CD14-positive monocyte (primary cell): ENCODE results near the gene BSND. TPM values are rescaled to one million over a fixed set of nuclear protein-coding genes. Genes with fewer than 3 reads are reported as not detected.

Source experiments
- DNase-seq, 3 donors: peaks; one replicate each; pipeline ENCODE4 v3.0.0-alpha.2; 2011 to 2022
- H2AFZ ChIP-seq: 2 replicates; pipeline ENCODE4 v1.6.0; 2012; ENCODE audit warnings: mild to moderate bottlenecking, low read depth, low read length, inconsistent platforms; ENCODE audit not compliant: insufficient read depth, poor library complexity, severe bottlenecking
- H3K27ac ChIP-seq, 2 donors: 1 replicate in 1 of 2; 2 replicates in 1 of 2; pipeline ENCODE4 v1.5.1; 2012 to 2013; ENCODE audit warnings: low read length in 2 of 2, control low read depth in 1 of 2, inconsistent platforms in 1 of 2, low read depth in 1 of 2, mild to moderate bottlenecking in 1 of 2
- H3K27me3 ChIP-seq, 2 donors: one replicate each; pipeline versions ENCODE4 v1.6.0 to v1.6.1; 2011 to 2013; ENCODE audit warnings: low read length in 2 of 2; ENCODE audit not compliant: control insufficient read depth in 2 of 2, insufficient read depth in 2 of 2
- H3K36me3 ChIP-seq, 2 donors: replicated peaks in 1 of 2; 1 replicate in 1 of 2; 2 replicates in 1 of 2; pipeline versions ENCODE4 v1.5.1 to v1.6.1; 2012 to 2013; ENCODE audit warnings: low read length in 2 of 2, control low read depth in 1 of 2, inconsistent platforms in 1 of 2, mild to moderate bottlenecking in 1 of 2; ENCODE audit not compliant: insufficient read depth in 2 of 2, control insufficient read depth in 1 of 2
- H3K4me1 ChIP-seq, 2 donors: 1 replicate in 1 of 2; 2 replicates in 1 of 2; pipeline versions ENCODE4 v1.5.1 to v1.6.1; 2012 to 2013; ENCODE audit warnings: low read length in 2 of 2, control low read depth in 1 of 2, inconsistent platforms in 1 of 2, mild to moderate bottlenecking in 1 of 2, moderate library complexity in 1 of 2; ENCODE audit not compliant: insufficient read depth in 2 of 2, control insufficient read depth in 1 of 2
- H3K4me2 ChIP-seq: replicated peaks from 2 replicates; pipeline ENCODE3; 2012; ENCODE audit warnings: low read length, moderate library complexity, mild to moderate bottlenecking; ENCODE audit not compliant: poor library complexity, severe bottlenecking; ENCODE audit errors: extremely low read depth
- H3K4me3 ChIP-seq, 3 experiments: fragments of 200-600 bp in 1 of 3; sonication (generic) in 1 of 3; replicated peaks in 1 of 3; 1 replicate in 2 of 3; 2 replicates in 1 of 3; pipeline ENCODE4 v1.5.1; 2011 to 2013; ENCODE audit warnings: low read length in 3 of 3, mild to moderate bottlenecking in 3 of 3, control low read depth in 2 of 3, low read depth in 2 of 3, inconsistent platforms in 1 of 3, moderate library complexity in 1 of 3
- H3K79me2 ChIP-seq: 2 replicates; pipeline ENCODE4 v1.6.0; 2012; ENCODE audit warnings: mild to moderate bottlenecking, control low read depth, inconsistent platforms, low read length, moderate library complexity; ENCODE audit not compliant: insufficient read depth
- H3K9ac ChIP-seq: 2 replicates; pipeline ENCODE4 v1.6.0; 2017; ENCODE audit warnings: low read length, mild to moderate bottlenecking; ENCODE audit not compliant: insufficient read depth, poor library complexity, severe bottlenecking
- H3K9me3 ChIP-seq, 2 donors: replicated peaks in 1 of 2; 1 replicate in 1 of 2; 2 replicates in 1 of 2; pipeline versions ENCODE4 v1.5.1 to v1.6.1; 2012 to 2013; ENCODE audit warnings: low read length in 2 of 2, control low read depth in 1 of 2; ENCODE audit not compliant: control insufficient read depth in 1 of 2, insufficient read depth in 1 of 2
- H4K20me1 ChIP-seq: 2 replicates; pipeline ENCODE4 v1.6.0; 2012; ENCODE audit warnings: mild to moderate bottlenecking, low read length, control low read depth, moderate library complexity; ENCODE audit not compliant: insufficient read depth
- H3K27ac Mint-ChIP-seq, 7 donors: one replicate each; pipeline ENCODE4 v1.8.0; 2020; ENCODE audit warnings: mild to moderate bottlenecking in 7 of 7, mixed read lengths in 7 of 7, moderate library complexity in 6 of 7, inconsistent platforms in 2 of 7
- H3K27me3 Mint-ChIP-seq, 3 donors: one replicate each; pipeline ENCODE4 v1.8.0; 2021 to 2022; ENCODE audit warnings: low read depth in 3 of 3, mild to moderate bottlenecking in 3 of 3, mixed read lengths in 3 of 3, moderate library complexity in 3 of 3, inconsistent platforms in 1 of 3
- H3K36me3 Mint-ChIP-seq, 2 donors: one replicate each; pipeline ENCODE4 v1.8.0; 2020; ENCODE audit warnings: mixed read lengths in 2 of 2, inconsistent platforms in 1 of 2, mild to moderate bottlenecking in 1 of 2
- H3K4me1 Mint-ChIP-seq: one replicate; pipeline ENCODE4 v1.8.0; 2020; ENCODE audit warnings: mild to moderate bottlenecking, mixed read lengths
- H3K4me3 Mint-ChIP-seq, 2 donors: one replicate each; pipeline ENCODE4 v1.8.0; 2020; ENCODE audit warnings: mild to moderate bottlenecking in 2 of 2, mixed read lengths in 2 of 2, moderate library complexity in 1 of 2
- H3K9me3 Mint-ChIP-seq, 7 donors: one replicate each; pipeline ENCODE4 v1.8.0; 2020 to 2022; ENCODE audit warnings: mixed read lengths in 7 of 7, mild to moderate bottlenecking in 6 of 7, moderate library complexity in 6 of 7, inconsistent platforms in 2 of 7
- CTCF ChIP-seq: fragments of 200-600 bp; IDR thresholded peaks from one replicate; pipeline ENCODE4 v1.8.0; 2022; ENCODE audit warnings: antibody characterized with exemption, mild to moderate bottlenecking
- WGBS: methylation state at CpG from one replicate; pipeline ENCODE4 v1.1.5; 2013; ENCODE audit warnings: missing lambda C conversion rate; ENCODE audit not compliant: insufficient coverage; 5-methylcytosine and 5-hydroxymethylcytosine counted together
- intact Hi-C, 2 donors: fragments of 100-400 bp; cut with micrococcal nuclease; formaldehyde crosslinking; loops; one replicate each; pipeline versions ENCODE4 v1.15.0 to v1.15.1; 2023
- polyA plus RNA-seq, 3 donors: library from polyadenylated mRNA; depleted of rRNA in 1 of 3; unstranded in 2 of 3; stranded (reverse) in 1 of 3; fragments of 300-500 nt in 2 of 3; fragments of >200 nt in 1 of 3; fragmentation: Illumina TruSeq in 2 of 3; gene quantifications; 1 replicate in 2 of 3; 2 replicates in 1 of 3; pipeline ENCODE4 v1.2.3, GENCODE V29; 2012 to 2021

BSND gene
- polyA plus RNA-seq, 3 donors, result not detected

- H2AFZ ChIP-seq, result no peak overlapping the region
- H3K27ac ChIP-seq, result no peak overlapping the region
- H3K9ac ChIP-seq, result no peak overlapping the region
- H3K4me3 ChIP-seq, result no peak overlapping the region
- no peaks in the 10 kb centered on the region for H3K36me3 Mint-ChIP-seq
- no peaks in the 10 kb centered on the region for H3K79me2 ChIP-seq
- DNase-seq, result no peak
- no peaks in the 10 kb centered on the region for H3K36me3 ChIP-seq
- no peak overlapping the region for H3K4me2 ChIP-seq
- WGBS, result 86% methylated on average over 6 of the region's 11 CpGs
- no peak overlapping the region for H3K4me3 Mint-ChIP-seq
- H3K27ac Mint-ChIP-seq, result no peak overlapping the region
- no peak for TF ChIP-seq CTCF
- peaks cover 0 to 19% (median 2%) of the 10 kb centered on the region in 3 donors for H3K27me3 Mint-ChIP-seq
- no peaks in the 10 kb centered on the region for H3K27me3 ChIP-seq
- peaks cover 10% of the 10 kb centered on the region for H3K4me1 Mint-ChIP-seq
- peaks cover 10 to 11% of the 10 kb centered on the region in 2 donors for H3K4me1 ChIP-seq
- H3K9me3 ChIP-seq, result no peaks in the 10 kb centered on the region
- no peaks in the 10 kb centered on the region for H4K20me1 ChIP-seq
- H3K9me3 Mint-ChIP-seq, result peaks cover 0 to 2% (median 0%) of the 10 kb centered on the region in 7 donors
- intact Hi-C loops, result no loop called here
These were observed 49.9 kb downstream of the BSND start for GRCh38 chr1:55048453-55049270.

GRCh38 chr1:55049271-55049913, 50.7 kb downstream of the BSND start:
- Mint-ChIP-seq H3K36me3 (no peaks in the 10 kb centered on the region), H3K9me3 (peaks cover 0 to 2% (median 0%) of the 10 kb centered on the region in 7 donors), H3K27ac (no peak overlapping the region), H3K4me3 (no peak overlapping the region), H3K4me1 (peaks cover 13% of the 10 kb centered on the region), H3K27me3 (peaks cover 0 to 21% (median 2%) of the 10 kb centered on the region in 3 donors)
- Histone ChIP-seq H3K79me2 (no peaks in the 10 kb centered on the region), H3K27ac (no peak overlapping the region), H3K9ac (no peak overlapping the region), H4K20me1 (no peaks in the 10 kb centered on the region), H3K4me3 (no peak overlapping the region), H3K27me3 (no peaks in the 10 kb centered on the region), H3K4me1 (peaks cover 12 to 13% of the 10 kb centered on the region in 2 donors), H3K9me3 (no peaks in the 10 kb centered on the region), H3K36me3 (no peaks in the 10 kb centered on the region), H3K4me2 (no peak overlapping the region), H2AFZ (no peak overlapping the region)
- 96% methylated on average over 7 of the region's 9 CpGs for WGBS
- no peak for DNase-seq
- intact Hi-C loops, result no loop called here
- no peak for TF ChIP-seq CTCF
